EH (cell line): ENCODE data around the gene NDUFB11.

Experiments
- DNase-seq: peaks from one replicate; pipeline ENCODE4 v3.0.0-alpha.2; 2015; ENCODE audit warnings: low read depth

The NDUFB11 gene

GRCh38 chrX:47174846-47175587 lies 30.5 kb upstream of the NDUFB11 start:
- DNase-seq = no peak

- DNase-seq = no peak
These were observed 29.9 kb upstream of the NDUFB11 start for GRCh38 chrX:47174376-47174775.

- no peak for DNase-seq
These were observed 28.7 kb upstream of the NDUFB11 start for GRCh38 chrX:47172971-47173792.

- DNase-seq = no peak
These were observed 28.0 kb upstream of the NDUFB11 start for GRCh38 chrX:47172549-47172948.

GRCh38 chrX:47171996-47172395 lies 27.5 kb upstream of the NDUFB11 start:
- no peak for DNase-seq

GRCh38 chrX:47170861-47171692 lies 26.6 kb upstream of the NDUFB11 start:
- DNase-seq = no peak

GRCh38 chrX:47169726-47170515 lies 25.4 kb upstream of the NDUFB11 start:
- DNase-seq = peak; percentile 11

- DNase-seq = no peak
These were observed 24.8 kb upstream of the NDUFB11 start for GRCh38 chrX:47169273-47169672.

- no peak for DNase-seq
These were observed 24.1 kb upstream of the NDUFB11 start for GRCh38 chrX:47168495-47169073.

- peak; percentile 10 for DNase-seq
These were observed 21.6 kb upstream of the NDUFB11 start for GRCh38 chrX:47166126-47166525.

GRCh38 chrX:47164420-47164819 lies 19.9 kb upstream of the NDUFB11 start:
- no peak for DNase-seq

- DNase-seq = no peak
These were observed 18.6 kb upstream of the NDUFB11 start for GRCh38 chrX:47162927-47163583.

GRCh38 chrX:47160781-47161180 lies 16.3 kb upstream of the NDUFB11 start:
- DNase-seq = no peak

GRCh38 chrX:47158781-47159180 lies 14.3 kb upstream of the NDUFB11 start:
- DNase-seq = no peak

- DNase-seq = no peak
These were observed 13.6 kb upstream of the NDUFB11 start for GRCh38 chrX:47158131-47158530.

GRCh38 chrX:47156611-47157520 lies 12.4 kb upstream of the NDUFB11 start:
- no peak for DNase-seq

- no peak for DNase-seq
These were observed 6.9 kb upstream of the NDUFB11 start for GRCh38 chrX:47151435-47151834.

GRCh38 chrX:47148946-47149345 lies 4.4 kb upstream of the NDUFB11 start:
- DNase-seq = no peak
